ENCODE measurements around the gene CFAP57.
"Not testable (repeated sequence)": the region's sequence is repeated elsewhere in the genome, so short reads cannot be mapped to it uniquely, and the experiment has no call there.

CFAP57 gene

GRCh38 chr1:43171876-43172526 is at the start of gene CFAP57, which contains the start of gene EBNA1BP2:
Gene CFAP57, plus strand, starts transcription at chr1:43172330. Its CDS starts 424 bp downstream, at chr1:43172754.
Gene EBNA1BP2, minus strand, starts transcription at chr1:43172290. Its CDS starts 172 bp downstream, at chr1:43172118.
- peak; percentile 82 to 98 (median 92) for DNase-seq
- intact Hi-C loops (cut with DNase I), result no loop called here

DNA sequence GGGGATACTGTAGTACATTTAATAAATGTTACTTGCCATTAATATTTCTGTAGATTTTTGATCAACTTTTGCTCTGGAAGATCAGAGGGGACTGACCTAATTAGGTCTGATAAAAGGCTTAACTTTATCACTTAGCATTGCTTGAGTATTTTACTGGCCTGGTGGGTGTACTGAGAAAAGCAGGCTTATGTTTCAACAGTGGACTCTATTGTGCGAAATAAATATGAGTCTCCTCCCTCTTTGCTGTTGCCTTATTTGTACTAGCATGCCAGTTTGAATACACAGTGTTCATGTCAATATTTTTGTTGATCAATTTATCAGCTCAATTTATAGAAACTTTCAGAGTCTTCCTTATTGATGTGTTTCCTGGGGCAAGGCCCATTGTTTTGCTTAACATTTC is 49.1 kb upstream of the CFAP57 start:
- intact Hi-C loops (cut with DNase I), result no loop called here
- no peak for DNase-seq

GRCh38 chr1:43128816-43129215 is 43.3 kb upstream of the CFAP57 start:
- intact Hi-C loops (cut with DNase I), result no loop called here
- DNase-seq, result no peak

DNA sequence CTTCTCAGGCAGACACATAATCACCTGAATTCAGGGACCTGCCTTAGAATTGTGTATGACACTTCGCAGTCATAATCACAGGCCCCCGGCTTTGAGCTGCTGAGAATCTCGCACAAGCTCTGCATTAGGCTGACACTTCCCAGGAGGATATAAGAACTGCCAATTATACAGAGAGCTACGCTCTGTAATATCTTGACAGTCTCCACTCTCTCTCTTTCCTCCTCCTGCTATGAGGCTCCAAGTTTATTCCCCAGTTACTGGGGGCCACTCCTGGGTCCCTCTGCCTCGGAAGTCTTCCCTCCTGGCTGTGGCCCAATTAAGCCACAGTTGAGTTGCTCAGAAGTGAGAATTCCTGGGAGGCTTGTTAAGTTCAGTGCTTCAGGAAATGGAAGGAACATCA is 42.7 kb upstream of the CFAP57 start:
- intact Hi-C loops (cut with DNase I), result no loop called here
- no peak for DNase-seq

- no peak for DNase-seq
- intact Hi-C loops (cut with DNase I), result no loop called here
Measured at GRCh38 chr1:43134068-43134467, 38.1 kb upstream of the CFAP57 start.

GRCh38 chr1:43134640-43135039 is 37.5 kb upstream of the CFAP57 start:
- no peak for DNase-seq
- intact Hi-C loops (cut with DNase I), result no loop called here

DNA sequence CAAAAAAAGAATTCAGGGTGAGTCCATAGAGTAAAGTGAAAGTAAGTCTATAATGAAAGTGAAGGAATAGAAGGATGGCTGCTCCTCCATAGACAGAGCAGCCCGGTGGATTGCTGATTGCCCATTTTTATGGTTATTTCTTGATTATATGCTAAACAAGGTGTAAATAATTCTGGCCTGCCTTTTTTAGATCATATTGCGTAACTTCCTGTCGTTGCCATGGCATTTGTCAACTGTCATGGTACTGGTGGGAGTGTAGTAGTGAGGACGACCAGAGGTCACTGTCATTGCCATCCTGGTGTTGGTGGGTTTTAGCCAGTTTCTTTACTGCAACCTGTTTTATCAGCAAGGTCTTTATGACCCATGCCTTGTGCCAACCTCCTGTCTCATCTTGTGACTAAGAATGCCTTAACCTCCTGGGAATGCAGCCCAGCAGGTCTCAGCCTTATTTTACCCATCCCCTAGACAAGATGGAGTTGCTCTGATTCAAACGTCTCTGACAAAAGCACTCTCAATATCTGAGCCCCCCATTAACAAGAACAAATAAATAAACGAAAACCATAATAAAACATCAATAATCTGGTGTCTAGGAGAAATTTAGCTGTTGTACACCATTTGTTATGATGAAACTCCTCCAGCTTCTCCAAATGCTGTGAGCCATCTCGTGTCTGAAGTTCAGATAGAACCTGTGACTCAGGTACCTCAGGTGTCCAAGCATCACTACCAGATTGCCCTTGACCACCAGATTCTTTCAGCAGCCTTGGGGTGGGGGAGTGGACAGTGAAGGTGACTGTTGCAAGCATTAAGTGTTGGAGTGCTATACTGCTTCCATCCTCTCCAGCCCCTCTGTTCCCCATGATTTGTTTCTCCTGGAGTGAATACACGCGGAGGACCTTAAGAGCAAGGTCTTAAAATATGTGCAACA is 36.0 kb upstream of the CFAP57 start:
- DNase-seq, result no peak
- intact Hi-C loops (cut with DNase I), result no loop called here

- peak in 3 of 10 donors; percentile 10 to 24 (median 19) for DNase-seq
- intact Hi-C loops (cut with DNase I), result no loop called here
Measured at GRCh38 chr1:43137445-43138052, 34.6 kb upstream of the CFAP57 start.

- DNase-seq; intact Hi-C loops (cut with DNase I): not testable (repeated sequence)
Measured at GRCh38 chr1:43139295-43139694, 32.8 kb upstream of the CFAP57 start.

GRCh38 chr1:43140010-43140409 is 32.1 kb upstream of the CFAP57 start:
- intact Hi-C loops (cut with DNase I), result no loop called here
- DNase-seq, result no peak

- intact Hi-C loops (cut with DNase I), result no loop called here
- DNase-seq, result no peak
Measured at GRCh38 chr1:43140583-43140982, 31.5 kb upstream of the CFAP57 start.

DNA sequence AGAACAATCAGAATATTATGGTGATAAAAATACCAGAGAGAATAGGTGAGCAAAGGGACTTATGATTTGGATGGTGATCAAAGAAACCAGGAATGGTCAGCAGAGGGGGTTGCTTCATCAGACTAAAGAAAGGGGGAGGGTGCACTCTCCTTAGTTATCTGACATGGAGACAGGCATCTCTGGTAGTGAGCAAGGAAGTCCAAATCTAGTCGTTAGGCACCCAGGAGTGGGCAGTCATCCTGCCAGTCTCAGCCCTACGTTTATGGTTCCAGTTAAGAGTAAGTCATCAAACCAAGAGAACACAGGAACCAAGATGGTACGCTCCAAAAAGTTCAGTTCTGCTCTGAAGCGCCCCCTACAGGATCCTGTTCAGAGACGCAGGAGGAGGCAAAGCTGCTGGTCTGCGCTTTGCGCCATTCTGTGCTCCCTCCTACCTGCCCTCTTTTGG is 28.7 kb upstream of the CFAP57 start:
- intact Hi-C loops (cut with DNase I), result no loop called here
- no peak for DNase-seq

GRCh38 chr1:43144237-43144636 is 27.9 kb upstream of the CFAP57 start:
- DNase-seq, result no peak
- intact Hi-C loops (cut with DNase I), result no loop called here

DNA sequence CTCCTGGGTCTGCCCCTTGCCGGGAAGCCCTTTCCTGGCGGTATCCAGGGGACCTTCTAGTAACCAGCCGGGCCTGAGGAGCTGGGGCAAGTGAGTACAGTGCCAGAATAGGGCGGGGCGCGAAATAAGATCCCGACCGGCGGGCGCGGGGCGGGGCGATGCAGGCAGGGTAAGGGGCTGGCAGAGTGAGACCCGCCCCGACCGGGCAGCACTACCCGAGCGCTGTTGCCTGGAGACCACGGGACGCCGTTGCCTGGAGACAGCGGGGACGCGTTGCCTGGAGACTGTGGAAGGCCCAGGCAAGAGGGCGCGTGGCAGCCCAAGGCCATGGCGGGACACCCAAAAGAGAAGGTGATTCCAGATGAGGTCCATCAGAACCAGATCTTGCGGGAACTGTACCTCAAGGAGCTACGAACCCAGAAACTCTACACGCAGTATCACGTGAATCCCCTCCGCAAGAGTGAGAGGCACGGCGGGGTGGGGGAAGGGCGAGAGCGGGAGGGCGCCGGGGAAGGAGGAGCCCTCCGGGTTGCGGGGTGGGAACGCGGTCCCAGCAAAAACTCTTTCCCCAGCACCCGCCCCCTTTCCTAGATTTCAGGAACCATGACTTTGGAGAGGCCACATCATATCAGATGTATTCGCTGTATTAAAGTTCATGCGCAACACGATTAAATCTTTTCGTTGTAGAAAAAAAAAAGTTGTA is 24.4 kb upstream of the CFAP57 start:
- intact Hi-C loops (cut with DNase I), result no loop called here
- DNase-seq, result peak; percentile 25 to 94 (median 64)

DNA sequence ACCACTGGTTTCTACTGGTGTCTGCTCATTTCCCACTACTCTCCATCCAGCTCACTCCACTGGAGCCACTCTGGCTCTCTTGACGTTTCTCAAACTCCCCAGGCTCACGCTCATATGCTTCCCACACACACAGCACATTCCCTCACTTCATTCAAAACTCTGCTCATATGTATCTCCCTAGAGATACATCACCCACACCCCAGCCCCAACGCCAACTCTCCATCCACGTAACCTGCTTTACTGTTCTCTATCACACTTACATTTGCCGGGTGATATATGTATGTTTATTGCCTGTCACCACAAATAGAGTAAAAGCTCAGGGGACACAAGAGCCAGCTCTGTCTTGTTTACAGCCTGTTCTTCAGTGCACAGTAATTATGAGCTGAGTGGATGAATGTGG is 22.2 kb upstream of the CFAP57 start:
- no peak for DNase-seq
- intact Hi-C loops (cut with DNase I), result no loop called here

DNA sequence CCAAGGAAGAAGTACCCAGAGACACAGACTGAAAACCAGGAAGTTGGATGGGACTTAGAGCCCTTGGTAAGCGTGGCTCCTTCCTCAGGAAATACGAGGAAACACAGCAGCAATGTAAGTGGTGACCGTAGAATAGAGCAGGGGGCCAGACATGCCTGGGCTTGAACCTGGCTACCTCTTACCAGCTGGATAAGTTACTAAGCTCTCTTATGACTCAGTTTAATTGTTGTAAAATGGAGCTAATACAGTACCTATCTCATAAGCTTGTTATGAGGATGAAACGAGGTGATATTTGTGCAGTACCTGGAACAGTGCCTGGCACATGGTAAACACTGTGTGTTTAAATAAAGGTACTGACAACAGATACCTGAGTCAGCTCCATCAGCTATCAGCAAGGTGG is 19.3 kb upstream of the CFAP57 start:
- intact Hi-C loops (cut with DNase I), result no loop called here
- no peak for DNase-seq

DNA sequence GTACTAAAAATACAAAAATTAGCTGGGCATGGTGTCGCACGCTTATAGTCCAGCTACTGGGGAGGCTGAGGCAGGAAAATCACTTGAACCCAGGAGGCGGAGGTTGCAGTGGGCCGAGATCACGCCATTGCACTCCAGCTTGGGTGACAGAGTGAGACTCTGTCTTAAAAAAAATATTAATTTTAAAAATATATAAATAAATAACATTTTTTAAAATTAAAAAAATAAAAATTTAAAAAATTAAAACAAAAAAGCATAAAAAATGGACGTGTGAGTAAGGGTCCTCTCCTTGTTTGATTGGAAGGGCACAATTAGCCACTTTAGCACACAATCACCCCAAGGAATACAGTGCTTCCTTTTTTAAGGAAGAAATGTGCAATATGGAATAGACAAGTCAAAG is 18.7 kb upstream of the CFAP57 start:
- DNase-seq, result no peak
- intact Hi-C loops (cut with DNase I), result no loop called here

DNA sequence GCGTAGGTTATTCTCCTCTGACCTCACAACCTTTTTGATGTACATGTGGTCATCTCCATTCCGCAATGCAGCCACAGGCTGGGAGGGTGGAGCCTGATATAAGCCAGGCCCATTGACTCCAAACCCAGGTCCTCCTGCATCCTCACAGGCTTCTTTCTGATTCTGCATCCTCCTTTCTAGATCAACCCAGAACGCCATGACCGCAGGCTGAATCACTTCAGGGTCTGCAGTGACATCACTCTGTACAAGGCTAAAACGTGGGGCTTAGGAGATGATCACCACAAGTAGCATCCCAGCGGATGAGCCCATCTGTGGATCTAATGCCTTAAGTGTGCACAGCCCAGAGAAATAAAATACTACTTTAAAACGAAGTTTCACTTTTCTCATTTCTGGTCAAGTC is 16.1 kb upstream of the CFAP57 start:
- intact Hi-C loops (cut with DNase I), result no loop called here
- no peak for DNase-seq

- no peak for DNase-seq
- intact Hi-C loops (cut with DNase I), result no loop called here
Measured at GRCh38 chr1:43165162-43165561, 7.0 kb upstream of the CFAP57 start.

DNA sequence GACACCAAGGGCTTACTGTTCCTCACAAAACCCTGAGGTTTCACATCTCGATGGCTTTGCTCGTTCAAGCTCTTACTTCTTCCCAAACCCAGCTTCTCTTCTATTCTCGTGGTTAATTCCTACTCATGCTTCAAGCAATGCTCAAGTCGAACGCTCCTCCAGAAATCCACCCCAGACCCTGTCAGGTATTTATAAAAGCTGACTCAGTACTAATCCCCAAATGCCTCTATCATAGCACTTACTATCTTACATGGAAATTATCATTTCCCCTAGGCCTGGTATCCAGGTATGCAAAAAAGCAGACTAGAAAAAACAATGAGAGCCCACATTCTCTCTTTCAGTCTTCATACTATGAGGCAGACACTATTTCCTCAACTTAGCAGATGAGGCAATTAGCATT is 6.4 kb upstream of the CFAP57 start:
- intact Hi-C loops (cut with DNase I), result no loop called here
- no peak for DNase-seq
